ENCODE data around the gene KIF21B.

GRCh38 chr1:201042779-201043461 is 19.4 kb upstream of the KIF21B start:
- TF ChIP-seq, protein P1, sequence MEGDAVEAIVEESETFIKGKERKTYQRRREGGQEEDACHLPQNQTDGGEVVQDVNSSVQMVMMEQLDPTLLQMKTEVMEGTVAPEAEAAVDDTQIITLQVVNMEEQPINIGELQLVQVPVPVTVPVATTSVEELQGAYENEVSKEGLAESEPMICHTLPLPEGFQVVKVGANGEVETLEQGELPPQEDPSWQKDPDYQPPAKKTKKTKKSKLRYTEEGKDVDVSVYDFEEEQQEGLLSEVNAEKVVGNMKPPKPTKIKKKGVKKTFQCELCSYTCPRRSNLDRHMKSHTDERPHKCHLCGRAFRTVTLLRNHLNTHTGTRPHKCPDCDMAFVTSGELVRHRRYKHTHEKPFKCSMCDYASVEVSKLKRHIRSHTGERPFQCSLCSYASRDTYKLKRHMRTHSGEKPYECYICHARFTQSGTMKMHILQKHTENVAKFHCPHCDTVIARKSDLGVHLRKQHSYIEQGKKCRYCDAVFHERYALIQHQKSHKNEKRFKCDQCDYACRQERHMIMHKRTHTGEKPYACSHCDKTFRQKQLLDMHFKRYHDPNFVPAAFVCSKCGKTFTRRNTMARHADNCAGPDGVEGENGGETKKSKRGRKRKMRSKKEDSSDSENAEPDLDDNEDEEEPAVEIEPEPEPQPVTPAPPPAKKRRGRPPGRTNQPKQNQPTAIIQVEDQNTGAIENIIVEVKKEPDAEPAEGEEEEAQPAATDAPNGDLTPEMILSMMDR (IDR thresholded peaks at IDR 0.05; ENCODE audit: borderline replicate concordance, extremely low read depth, low read length, poor library complexity, severe bottlenecking): peak; percentile 95
- no peak for TF ChIP-seq EZH2 (IDR thresholded peaks at IDR 0.05; ENCODE audit: borderline replicate concordance, low read depth, low read length, severe bottlenecking)

Data from DND-41 (cell line).